ENCODE results near the gene ARID5B.

The ARID5B gene

DNA sequence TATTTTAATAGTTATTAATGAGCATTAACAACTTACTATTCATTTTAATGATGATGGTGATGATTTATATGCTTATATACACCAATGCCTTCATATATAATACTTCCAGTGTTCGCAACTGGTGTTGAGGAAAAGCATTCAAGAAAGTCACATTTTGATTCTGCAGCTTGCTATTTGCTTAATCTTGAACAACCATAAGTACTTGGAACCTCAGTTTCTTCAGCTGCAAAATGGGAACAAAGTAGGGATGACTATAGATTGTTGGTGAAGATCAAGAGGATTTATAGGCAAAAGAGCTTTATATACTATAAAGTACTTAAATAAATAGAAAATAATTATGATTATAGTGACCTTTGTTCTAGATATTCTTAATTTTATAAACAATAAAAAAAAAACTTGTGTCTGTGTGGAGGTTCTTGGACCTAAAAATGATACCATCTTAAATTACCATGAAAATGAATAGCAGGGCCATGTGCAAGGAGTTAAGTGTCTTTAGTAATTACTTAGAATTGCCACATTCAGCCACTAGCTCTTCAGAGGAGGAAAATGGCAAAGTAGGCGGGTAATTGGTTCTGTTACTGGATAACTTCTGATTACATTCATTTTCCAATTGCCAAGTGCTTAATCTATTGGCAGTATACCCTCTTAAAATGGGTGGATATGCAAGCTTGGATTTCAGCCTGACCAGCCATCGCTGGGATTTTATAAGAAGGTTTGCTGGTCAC lies 4.5 kb downstream of the ARID5B start:
- no peak for TF ChIP-seq CTCF (IDR thresholded peaks at IDR 0.05; ENCODE audit: low read length, missing control alignments)

GRCh38 chr10:61906562-61906901 lies 5.0 kb downstream of the ARID5B start:
- DNase-seq (ENCODE audit: low read depth) = no peak
- TF ChIP-seq CTCF (IDR thresholded peaks at IDR 0.05; ENCODE audit: low read length, missing control alignments) = no peak
- no peak overlapping the region for H3K4me3 ChIP-seq (replicated peaks; ENCODE audit: low read depth, low read length)

More for the DNA sequence above, 4.5 kb downstream of the ARID5B start:
- DNase-seq (ENCODE audit: low read depth) = no peak
- H3K4me3 ChIP-seq (replicated peaks; ENCODE audit: low read depth, low read length) = no peak overlapping the region

DNA sequence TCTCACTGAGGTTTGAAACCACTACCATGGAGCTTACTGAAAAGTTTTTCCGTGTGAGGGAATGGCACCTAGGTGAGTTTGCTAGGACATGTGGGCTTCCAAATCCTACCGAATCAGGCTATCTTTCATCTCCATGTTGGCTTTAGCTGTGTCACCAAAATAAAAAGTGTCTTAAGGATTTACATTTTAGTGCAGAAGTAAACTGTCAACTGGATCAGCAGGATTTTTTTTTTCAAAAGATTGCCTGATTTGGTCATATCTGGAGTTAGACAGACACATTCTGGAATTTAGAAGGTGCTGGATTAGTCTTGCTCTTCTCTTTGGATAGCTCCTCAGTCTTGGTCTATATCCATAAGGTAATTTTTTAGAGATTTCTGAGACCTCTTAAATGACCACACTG lies 5.5 kb downstream of the ARID5B start:
- TF ChIP-seq CTCF (IDR thresholded peaks at IDR 0.05; ENCODE audit: low read length, missing control alignments) = no peak
- DNase-seq (ENCODE audit: low read depth) = no peak
- H3K4me3 ChIP-seq (replicated peaks; ENCODE audit: low read depth, low read length) = no peak overlapping the region

DNA sequence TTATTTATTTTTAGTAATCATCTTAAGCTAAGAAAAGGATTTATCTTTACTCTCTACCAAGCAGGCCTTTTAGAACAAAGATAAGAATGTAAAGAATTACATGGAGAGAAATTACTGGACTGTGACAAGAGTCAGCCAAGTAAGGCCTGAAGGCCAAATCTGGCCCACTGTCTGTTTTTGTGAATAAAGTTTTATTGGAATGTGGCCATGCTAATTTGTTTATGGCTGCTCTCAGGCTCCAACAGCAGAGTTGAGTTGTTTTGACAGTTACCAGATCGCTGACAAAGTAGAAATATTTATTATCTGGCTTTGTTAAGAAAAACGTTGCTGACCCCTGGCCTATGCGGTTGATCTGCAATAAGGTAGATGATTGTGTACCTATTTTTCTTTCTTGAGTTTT lies 6.1 kb downstream of the ARID5B start:
- no peak for DNase-seq (ENCODE audit: low read depth)
- no peak for TF ChIP-seq CTCF (IDR thresholded peaks at IDR 0.05; ENCODE audit: low read length, missing control alignments)
- H3K4me3 ChIP-seq (replicated peaks; ENCODE audit: low read depth, low read length) = no peak overlapping the region

DNA sequence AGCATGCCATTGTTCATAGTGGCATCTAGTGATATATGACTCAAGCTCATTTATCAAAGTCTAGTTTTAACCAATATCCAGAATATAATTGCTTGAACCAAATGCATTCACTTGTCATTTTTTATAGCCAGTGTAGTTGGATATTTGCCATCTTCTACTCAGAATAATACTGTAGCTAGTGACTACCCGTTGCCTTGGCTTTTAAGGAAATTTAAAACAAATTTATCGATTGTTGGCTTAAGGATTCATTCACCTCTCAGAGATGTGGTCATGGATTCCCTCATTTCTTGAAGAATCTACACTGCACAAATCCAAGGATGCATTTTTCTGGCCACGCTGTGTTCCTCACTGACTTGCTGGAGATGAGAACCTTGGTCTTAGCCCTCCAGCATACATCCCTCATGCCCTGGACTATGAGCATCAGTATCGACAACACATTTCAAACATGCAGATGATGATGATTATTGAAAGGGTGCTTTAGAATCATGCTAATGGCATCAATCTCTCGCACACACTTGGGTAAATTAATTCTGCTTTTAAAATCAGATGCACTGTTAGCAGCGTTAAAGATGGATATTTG lies 8.8 kb downstream of the ARID5B start:
- no peak for TF ChIP-seq CTCF (IDR thresholded peaks at IDR 0.05; ENCODE audit: low read length, missing control alignments)
- no peak overlapping the region for H3K4me3 ChIP-seq (replicated peaks; ENCODE audit: low read depth, low read length)

DNA sequence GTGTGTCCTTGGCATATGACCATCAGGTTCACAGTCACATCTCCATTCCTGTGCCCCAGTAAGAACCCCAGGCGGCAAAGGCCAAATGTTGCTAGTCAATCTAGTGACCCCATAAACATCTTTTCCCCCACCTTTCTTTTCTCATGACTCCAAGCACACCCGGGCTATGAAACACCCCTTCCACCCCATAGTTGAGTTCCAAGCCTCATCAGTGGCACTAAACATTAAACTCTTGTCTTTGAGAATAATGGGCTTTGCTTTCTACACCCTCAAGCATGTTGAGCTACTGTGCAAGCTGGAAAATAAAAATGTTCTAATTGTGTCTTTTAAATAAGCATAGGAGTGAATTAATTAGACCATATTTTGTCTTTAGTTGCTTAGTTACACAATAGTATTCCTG lies 9.4 kb downstream of the ARID5B start:
- no peak for DNase-seq (ENCODE audit: low read depth)
- no peak overlapping the region for H3K4me3 ChIP-seq (replicated peaks; ENCODE audit: low read depth, low read length)
- no peak for TF ChIP-seq CTCF (IDR thresholded peaks at IDR 0.05; ENCODE audit: low read length, missing control alignments)

More for the DNA sequence above, 8.8 kb downstream of the ARID5B start:
- no peak for DNase-seq (ENCODE audit: low read depth)

DNA sequence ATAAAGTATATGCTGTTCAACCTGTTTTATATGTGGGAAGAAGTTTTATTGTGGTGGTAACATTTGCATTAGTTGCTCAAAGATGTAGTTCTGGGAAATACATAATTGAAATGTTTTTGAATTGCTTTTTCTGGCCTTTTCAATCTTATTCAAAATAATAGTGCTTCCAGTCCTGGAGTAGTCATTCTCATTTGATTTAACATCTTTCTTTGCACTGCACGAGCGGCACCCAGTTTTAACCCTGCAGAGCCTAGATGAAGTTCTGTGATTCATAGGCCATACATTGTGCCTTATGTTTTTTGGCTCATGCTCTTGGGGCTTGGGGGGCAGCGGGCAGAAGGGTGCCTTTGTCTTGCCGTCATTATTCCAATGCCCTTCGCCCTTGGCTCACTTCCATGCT lies 9.9 kb downstream of the ARID5B start:
- no peak overlapping the region for H3K4me3 ChIP-seq (replicated peaks; ENCODE audit: low read depth, low read length)
- DNase-seq (ENCODE audit: low read depth) = no peak
- no peak for TF ChIP-seq CTCF (IDR thresholded peaks at IDR 0.05; ENCODE audit: low read length, missing control alignments)
